AG04450 (cell line): Measurements from ENCODE around the gene ZNG1B. TPM values are rescaled to one million over a fixed set of nuclear protein-coding genes. Genes with fewer than 3 reads are reported as not detected.
"Not testable (repeated sequence)": the region's sequence is repeated elsewhere in the genome, so short reads cannot be mapped to it uniquely, and the experiment has no call there.

Experiments used
- CTCF ChIA-PET: fragments of 300-600, 350-600 bp; formaldehyde crosslinking; extraction: SDS; loops from one replicate; lab custom pipeline; 2022; ENCODE audit warnings: antibody characterized with exemption, inconsistent platforms; lab: Charles Lee
- POLR2A ChIA-PET: fragments of 350-600 bp; formaldehyde crosslinking; extraction: SDS; loops from one replicate; lab custom pipeline; 2021; ENCODE audit warnings: antibody characterized with exemption, inconsistent platforms; lab: Yijun Ruan, JAX
- DNase-seq: peaks from one replicate; pipeline ENCODE4 v3.0.0-alpha.2; 2011; ENCODE audit warnings: low read depth, low spot score
- H3K27ac ChIP-seq: one replicate; pipeline ENCODE4 v1.5.1; 2012; ENCODE audit warnings: low read depth, low read length, control low read depth
- H3K27me3 ChIP-seq: one replicate; pipeline ENCODE4 v1.6.0; 2012; ENCODE audit warnings: low read length; ENCODE audit not compliant: control insufficient read depth, insufficient read depth
- H3K4me3 ChIP-seq: 2 replicates; pipeline ENCODE4 v1.5.1; 2011; ENCODE audit warnings: mild to moderate bottlenecking, low read depth, low read length, control low read depth
- H3K9me3 ChIP-seq: 2 replicates; pipeline ENCODE4 v1.5.1; 2012; ENCODE audit warnings: low read length; ENCODE audit not compliant: control insufficient read depth, insufficient read depth
- CTCF ChIP-seq: IDR thresholded peaks from 2 replicates; pipeline ENCODE4 v1.5.1; 2011; ENCODE audit warnings: low read depth, low read length, control low read depth, inconsistent platforms
- polyA minus RNA-seq: library from RNA; depleted of rRNA, polyadenylated mRNA; stranded (reverse); fragments of >200 nt; gene quantifications from 2 replicates; pipeline ENCODE4 v1.2.3, GENCODE V29; 2011; rRNA and poly(A)+ RNA removed
- polyA plus RNA-seq: library from polyadenylated mRNA; depleted of rRNA; stranded (reverse); fragments of >200 nt; gene quantifications from 2 replicates; pipeline ENCODE4 v1.2.3, GENCODE V29; 2011; rRNA removed

ZNG1B gene
- 18.8 and 29.1 TPM in 2 replicates for polyA plus RNA-seq
- polyA minus RNA-seq: 20.6 and 34.8 TPM in 2 replicates

GRCh38 chr2:113437508-113438465 is at the start of gene ZNG1B:
Gene ZNG1B, plus strand, starts transcription at chr2:113437691. Its CDS starts 178 bp downstream, at chr2:113437869.
- Histone ChIP-seq H3K4me3 (peak within 1 kb of the TSS; percentile 62), H3K27ac (peak within 1 kb of the TSS; percentile 21)
- CTCF ChIA-PET, POLR2A ChIA-PET, H3K9me3 ChIP-seq, H3K27me3 ChIP-seq, DNase-seq: not testable (repeated sequence)

GRCh38 chr2:113390124-113390849 is 47.2 kb upstream of the ZNG1B start:
- Histone ChIP-seq H3K27ac (no peak overlapping the region), H3K27me3 (peaks cover 6% of the 10 kb centered on the region), H3K4me3 (peak overlapping the region; percentile 12; the same call in 1 of the 2 replicates), H3K9me3 (no peaks in the 10 kb centered on the region)
- POLR2A ChIA-PET: no interaction called here
- peak; percentile 68 for DNase-seq
- TF ChIP-seq CTCF: peak; percentile 95
- CTCF ChIA-PET: interaction anchor here (0.6 to 3.9 kb wide), 64 partner anchors 9 to 1197 kb away, joined by 3 to 218 read pairs (median 4); partner anchors contain the start of gene PAX8

GRCh38 chr2:113391073-113391472 is 46.4 kb upstream of the ZNG1B start:
- Histone ChIP-seq H3K27ac (no peak overlapping the region), H3K4me3 (no peak overlapping the region), H3K27me3 (peaks cover 3% of the 10 kb centered on the region), H3K9me3 (no peaks in the 10 kb centered on the region)
- CTCF ChIA-PET: interaction anchor here (0.6 to 3.9 kb wide), 45 partner anchors 8 to 1198 kb away, joined by 3 to 218 read pairs (median 6); no protein-coding TSS in a partner anchor
- TF ChIP-seq CTCF: no peak
- POLR2A ChIA-PET: no interaction called here
- no peak for DNase-seq

GRCh38 chr2:113406114-113406513 is 31.4 kb upstream of the ZNG1B start:
- CTCF ChIA-PET: no interaction called here
- no peak for DNase-seq
- no peak for TF ChIP-seq CTCF
- Histone ChIP-seq H3K9me3 (no peaks in the 10 kb centered on the region), H3K4me3 (no peak overlapping the region), H3K27me3 (peaks cover 14% of the 10 kb centered on the region), H3K27ac (no peak overlapping the region)
- POLR2A ChIA-PET: no interaction called here

GRCh38 chr2:113407446-113408099 is 29.9 kb upstream of the ZNG1B start:
- Histone ChIP-seq H3K27ac (no peak overlapping the region), H3K27me3 (peaks cover 14% of the 10 kb centered on the region), H3K9me3 (no peaks in the 10 kb centered on the region), H3K4me3 (no peak overlapping the region)
- TF ChIP-seq CTCF: peak; percentile 33; the same call in 1 of the 2 replicates
- ChIA-PET POLR2A (no interaction called here), CTCF (interaction anchor here (0.6 to 2.2 kb wide), 3 partner anchors 9 to 37 kb away, joined by 3 to 8 read pairs (median 3); no protein-coding TSS in a partner anchor)
- DNase-seq: no peak

GRCh38 chr2:113411725-113412352 is 25.7 kb upstream of the ZNG1B start:
- POLR2A ChIA-PET, H3K27ac ChIP-seq, CTCF ChIA-PET, DNase-seq, H3K4me3 ChIP-seq, H3K27me3 ChIP-seq, H3K9me3 ChIP-seq: not testable (repeated sequence)

GRCh38 chr2:113412774-113413173 is 24.7 kb upstream of the ZNG1B start:
- CTCF ChIA-PET, POLR2A ChIA-PET, DNase-seq, H3K27ac ChIP-seq, H3K27me3 ChIP-seq, H3K9me3 ChIP-seq, H3K4me3 ChIP-seq: not testable (repeated sequence)
